Breast epithelium (tissue), 4 donors: ENCODE data around the gene CHST8. TPM values are rescaled to one million over a fixed set of nuclear protein-coding genes. Genes with fewer than 3 reads are reported as not detected.

Source experiments
- DNase-seq, 2 donors: peaks; one replicate each; pipeline ENCODE4 v3.0.0-alpha.2; 2019; ENCODE audit warnings: low spot score in 2 of 2
- H3K27ac ChIP-seq, 2 donors: fragments of 200-600 bp; sonication (generic) in 1 of 2; one replicate each; pipeline ENCODE4 v1.5.1; 2016 to 2019; ENCODE audit warnings: mild to moderate bottlenecking in 1 of 2
- H3K27me3 ChIP-seq, 2 donors: fragments of 200-600 bp; sonication (generic) in 1 of 2; one replicate each; pipeline versions ENCODE4 v1.5.1 to v1.6.0; 2017 to 2019; ENCODE audit warnings: control low read depth in 1 of 2, mild to moderate bottlenecking in 1 of 2
- H3K36me3 ChIP-seq: fragments of 200-600 bp; one replicate; pipeline ENCODE4 v1.5.1; 2019
- H3K4me1 ChIP-seq, 2 donors: fragments of 200-600 bp; sonication (generic); one replicate each; pipeline ENCODE4 v1.5.1; 2016 to 2019; ENCODE audit warnings: control low read depth in 1 of 2
- H3K4me3 ChIP-seq, 3 donors: fragments of 200-600 bp; sonication (generic); 1 replicate in 2 of 3; 2 replicates in 1 of 3; pipeline ENCODE4 v1.5.1; 2016 to 2019; ENCODE audit warnings: mild to moderate bottlenecking in 3 of 3, moderate library complexity in 2 of 3
- H3K9me3 ChIP-seq, 2 donors: fragments of 200-600 bp; sonication (generic) in 1 of 2; one replicate each; pipeline ENCODE4 v1.5.1; 2016 to 2019; ENCODE audit warnings: control low read depth in 1 of 2
- POLR2A ChIP-seq: fragments of 450-650 bp; IDR thresholded peaks from one replicate; pipeline ENCODE4 v1.6.1; 2016; ENCODE audit warnings: antibody characterized with exemption, mild to moderate bottlenecking, moderate library complexity
- POLR2AphosphoS5 ChIP-seq, 3 donors: sonication (generic); formaldehyde crosslinking; IDR thresholded peaks; one replicate each; pipeline ENCODE4 v1.6.1; 2017; ENCODE audit warnings: antibody characterized with exemption in 3 of 3
- intact Hi-C: fragments of 100-400 bp; cut with DNase I; formaldehyde crosslinking; loops from one replicate; pipeline ENCODE4 v1.15.1; 2023; ENCODE audit warnings: low total_unique reads
- total RNA-seq, 3 donors: library from RNA; depleted of rRNA; stranded (reverse); fragments of >200 nt; gene quantifications; one replicate each; pipeline ENCODE4 v1.1.0, GENCODE V29; 2016
- TF ChIP-seq, protein P1 (sequence below), 3 donors: fragments of 450-650 bp; IDR thresholded peaks; one replicate each; pipeline ENCODE4 v1.5.1; 2016 to 2017; ENCODE audit warnings: antibody characterized with exemption in 3 of 3, mild to moderate bottlenecking in 3 of 3, moderate library complexity in 3 of 3

The CHST8 gene
- total RNA-seq, 3 donors from 2014 or later: 0.16 to 14.1 (median 1.6) TPM

DNA sequence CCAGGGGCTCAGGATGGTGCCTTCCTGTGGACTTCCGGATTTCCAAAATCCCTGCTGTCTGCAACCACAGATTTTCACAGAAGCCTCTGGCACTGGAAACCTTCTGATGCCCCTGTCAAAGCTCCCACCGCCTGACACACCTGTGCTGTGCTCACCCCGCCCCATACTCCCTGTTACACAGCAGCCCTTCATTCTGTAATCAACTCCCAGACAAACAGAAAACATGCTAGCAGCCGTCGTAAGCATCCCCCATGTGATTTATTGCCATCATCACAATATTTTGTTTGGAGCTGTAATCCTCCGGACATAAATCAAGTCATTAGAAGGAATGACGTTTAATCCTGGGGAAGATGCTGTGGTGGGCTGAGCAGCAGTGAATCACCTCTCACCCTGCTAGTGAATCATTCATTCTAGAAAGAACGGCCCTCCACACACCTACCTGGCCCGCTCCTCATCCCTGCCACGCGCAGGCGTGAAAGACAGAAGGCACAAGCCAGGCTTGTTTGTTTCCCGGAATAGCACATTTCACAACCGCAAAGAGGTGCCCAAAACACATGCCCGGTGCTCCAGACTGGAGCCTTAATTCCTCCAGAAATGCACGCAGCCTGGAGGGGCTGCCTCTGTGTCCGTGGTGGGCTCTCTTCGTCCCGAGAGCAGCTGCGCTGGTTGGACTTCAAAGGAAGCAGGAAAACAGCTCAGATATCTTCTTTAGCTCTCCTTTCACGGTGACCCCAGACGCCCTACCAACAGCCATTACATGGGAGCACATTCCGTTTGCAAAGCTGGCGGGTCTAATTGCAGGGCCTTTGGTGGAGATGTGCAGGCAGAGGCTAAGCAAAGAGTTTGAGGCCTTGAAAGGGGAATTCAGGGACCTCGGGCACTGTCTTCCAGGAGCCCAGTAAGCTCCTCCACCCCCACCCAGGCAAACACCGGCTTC lies 133.6 kb downstream of the CHST8 start:
- intact Hi-C loops: no loop called here

DNA sequence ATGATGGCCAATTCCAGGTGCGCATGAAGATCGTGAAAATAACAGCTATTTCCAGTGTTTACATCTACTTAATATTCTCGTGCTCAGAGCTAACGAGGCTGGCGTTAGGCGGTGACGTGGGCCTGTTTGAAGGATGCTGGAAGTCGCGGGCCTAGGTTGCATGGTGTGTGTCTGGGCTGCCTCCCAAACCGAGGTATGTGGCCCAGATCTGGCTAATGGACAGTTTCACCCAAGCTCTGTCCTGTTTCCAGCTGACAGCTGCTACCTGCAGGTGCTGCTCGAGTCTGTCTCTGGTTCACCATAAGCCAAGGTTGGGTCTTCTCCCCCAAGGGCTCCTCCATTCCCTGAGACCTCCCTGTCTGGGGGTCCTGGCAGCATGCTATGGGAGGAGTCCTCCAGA lies 134.4 kb downstream of the CHST8 start:
- H3K4me3 ChIP-seq: no peak overlapping the region
- H3K9me3 ChIP-seq: no peaks in the 10 kb centered on the region
- no peaks in the 10 kb centered on the region for H3K36me3 ChIP-seq
- H3K27me3 ChIP-seq: peaks cover 0 to 24% of the 10 kb centered on the region in 2 donors
- no peak overlapping the region for H3K27ac ChIP-seq
- no peak for DNase-seq
- intact Hi-C loops: no loop called here
- TF ChIP-seq, protein P1, sequence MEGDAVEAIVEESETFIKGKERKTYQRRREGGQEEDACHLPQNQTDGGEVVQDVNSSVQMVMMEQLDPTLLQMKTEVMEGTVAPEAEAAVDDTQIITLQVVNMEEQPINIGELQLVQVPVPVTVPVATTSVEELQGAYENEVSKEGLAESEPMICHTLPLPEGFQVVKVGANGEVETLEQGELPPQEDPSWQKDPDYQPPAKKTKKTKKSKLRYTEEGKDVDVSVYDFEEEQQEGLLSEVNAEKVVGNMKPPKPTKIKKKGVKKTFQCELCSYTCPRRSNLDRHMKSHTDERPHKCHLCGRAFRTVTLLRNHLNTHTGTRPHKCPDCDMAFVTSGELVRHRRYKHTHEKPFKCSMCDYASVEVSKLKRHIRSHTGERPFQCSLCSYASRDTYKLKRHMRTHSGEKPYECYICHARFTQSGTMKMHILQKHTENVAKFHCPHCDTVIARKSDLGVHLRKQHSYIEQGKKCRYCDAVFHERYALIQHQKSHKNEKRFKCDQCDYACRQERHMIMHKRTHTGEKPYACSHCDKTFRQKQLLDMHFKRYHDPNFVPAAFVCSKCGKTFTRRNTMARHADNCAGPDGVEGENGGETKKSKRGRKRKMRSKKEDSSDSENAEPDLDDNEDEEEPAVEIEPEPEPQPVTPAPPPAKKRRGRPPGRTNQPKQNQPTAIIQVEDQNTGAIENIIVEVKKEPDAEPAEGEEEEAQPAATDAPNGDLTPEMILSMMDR (IDR thresholded peaks at IDR 0.05): no peak
- no peak for TF ChIP-seq POLR2AphosphoS5 (IDR thresholded peaks at IDR 0.05)
- TF ChIP-seq POLR2A: no peak
- H3K4me1 ChIP-seq: no peaks in the 10 kb centered on the region

More for the DNA sequence above, 133.6 kb downstream of the CHST8 start:
- H3K36me3 ChIP-seq: no peaks in the 10 kb centered on the region
- DNase-seq: no peak
- H3K4me3 ChIP-seq: no peak overlapping the region
- no peaks in the 10 kb centered on the region for H3K4me1 ChIP-seq
- no peak overlapping the region for H3K27ac ChIP-seq
- TF ChIP-seq, protein P1 (IDR thresholded peaks at IDR 0.05): no peak
- TF ChIP-seq POLR2AphosphoS5 (IDR thresholded peaks at IDR 0.05): no peak
- no peak for TF ChIP-seq POLR2A
- H3K27me3 ChIP-seq: peaks cover 0 to 26% of the 10 kb centered on the region in 2 donors
- no peaks in the 10 kb centered on the region for H3K9me3 ChIP-seq

GRCh38 chr19:33758541-33759013 lies 136.8 kb downstream of the CHST8 start:
- intact Hi-C loops: no loop called here
- Histone ChIP-seq H3K4me1 (no peaks in the 10 kb centered on the region), H3K36me3 (no peaks in the 10 kb centered on the region), H3K4me3 (no peak overlapping the region), H3K27me3 (peaks cover 0 to 9% of the 10 kb centered on the region in 2 donors), H3K27ac (no peak overlapping the region), H3K9me3 (no peaks in the 10 kb centered on the region)
- DNase-seq: no peak
- no peak for TF ChIP-seq POLR2AphosphoS5 (IDR thresholded peaks at IDR 0.05)
- no peak for TF ChIP-seq POLR2A
- TF ChIP-seq, protein P1 (IDR thresholded peaks at IDR 0.05): no peak

DNA sequence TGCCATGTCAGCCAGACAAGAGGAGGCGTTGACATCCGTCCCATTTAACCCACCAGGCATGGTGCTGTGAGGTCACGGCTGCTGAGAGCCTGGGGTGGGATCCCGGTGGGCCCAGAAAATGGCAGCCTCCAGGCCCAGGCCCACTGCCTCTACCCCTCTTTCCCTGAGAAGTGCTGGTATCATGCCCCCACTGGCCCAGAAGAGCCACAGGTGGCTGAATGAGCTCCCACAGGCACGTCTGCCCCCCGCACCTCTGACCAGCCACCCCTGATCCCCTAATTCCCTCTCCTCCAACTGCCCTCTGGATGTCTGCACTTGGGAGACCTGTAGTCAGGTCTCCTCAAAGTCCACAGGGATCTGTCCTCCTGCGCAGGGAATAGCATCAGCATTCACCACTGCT lies 137.6 kb downstream of the CHST8 start:
- no peak overlapping the region for H3K27ac ChIP-seq
- no peak for DNase-seq

More for the DNA sequence above, 137.6 kb downstream of the CHST8 start:
- no peak overlapping the region for H3K4me3 ChIP-seq
- intact Hi-C loops: no loop called here
- H3K4me1 ChIP-seq: no peaks in the 10 kb centered on the region
- no peaks in the 10 kb centered on the region for H3K36me3 ChIP-seq
- H3K9me3 ChIP-seq: no peaks in the 10 kb centered on the region
- TF ChIP-seq POLR2AphosphoS5 (IDR thresholded peaks at IDR 0.05) (no peak), POLR2A (no peak)
- TF ChIP-seq, protein P1 (IDR thresholded peaks at IDR 0.05): no peak
- peaks cover 0 to 10% of the 10 kb centered on the region in 2 donors for H3K27me3 ChIP-seq
